ENCODE results near the gene MAP3K14.

MAP3K14 gene

GRCh38 chr17:45338996-45339535 lies 22.2 kb upstream of the MAP3K14 start:
- no peak for DNase-seq

DNA sequence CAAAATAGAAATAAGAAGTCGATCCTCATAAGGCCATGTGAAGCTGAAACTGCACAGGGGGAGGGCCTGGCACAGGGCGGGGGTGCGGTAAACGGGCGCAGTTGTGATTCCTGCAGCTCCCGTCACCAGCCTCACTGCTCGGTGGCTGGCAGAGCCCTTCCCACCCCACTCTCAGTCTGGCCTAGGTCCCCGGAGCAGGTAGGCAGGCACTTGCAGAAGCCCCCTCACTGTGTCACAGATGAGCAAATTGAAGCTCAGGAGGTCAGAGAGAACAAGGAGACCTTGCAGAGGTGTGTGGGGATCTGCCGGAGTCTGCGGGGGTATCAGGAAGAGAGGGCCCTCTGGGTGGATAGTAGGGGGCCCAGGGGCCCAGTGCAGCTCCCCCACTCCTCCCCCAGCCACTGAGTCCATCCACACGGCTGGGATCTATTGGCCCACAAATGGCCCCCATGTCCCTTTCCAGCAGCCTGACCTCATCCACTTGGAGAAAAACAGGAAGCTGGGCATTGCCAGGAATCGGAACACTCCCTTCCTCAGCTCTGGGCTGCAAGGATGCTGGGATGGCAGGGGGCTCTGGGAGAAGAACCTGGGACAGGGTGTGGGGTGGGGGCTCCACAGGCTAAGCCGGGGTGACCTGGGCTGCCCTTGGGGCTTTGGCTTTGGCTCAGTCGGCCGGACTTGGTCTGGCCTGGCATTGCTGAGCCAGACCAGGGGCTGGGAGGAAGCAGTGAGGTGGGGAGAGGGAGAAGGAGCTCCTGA lies 21.4 kb upstream of the MAP3K14 start:
- no peak for DNase-seq

DNA sequence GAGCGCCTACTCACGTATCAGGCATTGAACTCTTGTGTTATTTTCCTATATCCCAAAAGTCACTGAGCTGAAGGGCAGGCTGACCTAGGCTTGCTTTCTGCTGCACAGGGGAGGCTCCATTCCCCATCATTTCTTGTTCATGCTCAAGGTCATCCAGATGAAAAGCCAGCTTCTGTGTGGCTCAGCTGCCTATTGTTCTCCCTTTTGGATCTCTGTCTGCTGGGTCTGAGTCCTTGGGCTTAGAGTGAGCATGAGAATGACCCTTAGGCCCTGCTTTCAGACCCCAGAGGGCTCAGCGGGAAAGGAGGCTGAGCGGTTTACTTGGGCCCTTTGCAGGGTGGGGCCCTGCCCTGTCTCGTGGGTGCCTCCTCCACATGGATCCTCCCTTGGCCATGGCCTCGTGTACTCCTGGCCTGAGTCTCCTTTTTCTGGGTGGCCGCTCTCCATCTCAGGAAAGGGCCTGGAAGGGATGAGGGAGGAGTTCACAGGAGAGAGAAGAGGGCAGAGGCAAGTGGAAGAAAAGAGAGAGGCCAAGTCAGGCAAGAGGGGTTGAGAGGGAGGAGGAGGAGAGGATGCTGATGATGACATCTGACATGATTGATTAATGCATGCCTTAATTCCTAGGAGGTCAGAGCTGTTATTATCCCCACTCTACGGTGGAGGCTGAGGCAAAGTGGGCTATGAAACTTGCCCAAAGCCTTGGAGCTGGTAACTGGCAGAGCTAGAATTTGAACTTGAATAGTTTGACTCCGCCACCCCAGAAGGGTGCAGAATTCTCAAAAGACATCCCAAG lies 19.8 kb upstream of the MAP3K14 start:
- DNase-seq = no peak

GRCh38 chr17:45335721-45336120 lies 18.9 kb upstream of the MAP3K14 start:
- DNase-seq = no peak

GRCh38 chr17:45334701-45335677 lies 18.2 kb upstream of the MAP3K14 start:
- DNase-seq = no peak

GRCh38 chr17:45334231-45334630 lies 17.4 kb upstream of the MAP3K14 start:
- DNase-seq = no peak

GRCh38 chr17:45333702-45334092 lies 16.9 kb upstream of the MAP3K14 start:
- DNase-seq = no peak

DNA sequence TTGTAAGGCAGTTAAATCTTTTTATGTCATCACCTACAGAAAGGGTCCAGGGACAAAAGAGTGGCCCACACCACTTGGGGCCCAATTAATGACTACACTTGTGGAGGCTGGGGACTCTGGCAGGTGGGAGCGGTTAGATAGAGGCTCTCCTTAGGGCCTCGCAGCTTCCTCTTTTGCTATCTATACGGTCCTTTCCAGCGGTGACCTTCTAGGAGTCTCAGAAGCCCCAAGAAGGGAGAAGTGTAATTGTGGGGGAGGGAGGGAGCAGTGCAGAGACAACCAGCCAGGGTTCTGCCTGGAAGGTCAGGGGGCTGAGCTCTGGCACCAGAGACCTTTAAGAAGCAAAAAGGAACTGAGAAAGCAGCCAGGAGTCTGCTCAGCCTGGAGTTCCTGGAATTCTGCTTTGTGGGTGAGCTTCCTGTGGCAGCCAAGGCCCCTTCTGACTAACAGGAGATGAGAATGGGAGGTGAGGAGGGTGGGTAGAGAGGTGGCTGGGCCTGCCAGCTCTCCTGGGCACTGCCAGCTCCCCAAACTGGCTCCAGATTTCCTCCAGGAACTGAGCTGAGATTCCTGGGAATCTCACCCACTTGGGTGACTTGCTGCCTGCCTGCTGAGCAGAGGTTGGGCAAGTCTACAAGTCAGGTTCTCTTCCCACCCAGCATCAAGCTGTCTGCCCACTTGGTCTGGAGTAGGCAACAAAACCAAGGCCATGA lies 16.3 kb upstream of the MAP3K14 start:
- peak; percentile 93 to 94 for DNase-seq

- DNase-seq = no peak
Observed at GRCh38 chr17:45332505-45332904, 15.7 kb upstream of the MAP3K14 start.

DNA sequence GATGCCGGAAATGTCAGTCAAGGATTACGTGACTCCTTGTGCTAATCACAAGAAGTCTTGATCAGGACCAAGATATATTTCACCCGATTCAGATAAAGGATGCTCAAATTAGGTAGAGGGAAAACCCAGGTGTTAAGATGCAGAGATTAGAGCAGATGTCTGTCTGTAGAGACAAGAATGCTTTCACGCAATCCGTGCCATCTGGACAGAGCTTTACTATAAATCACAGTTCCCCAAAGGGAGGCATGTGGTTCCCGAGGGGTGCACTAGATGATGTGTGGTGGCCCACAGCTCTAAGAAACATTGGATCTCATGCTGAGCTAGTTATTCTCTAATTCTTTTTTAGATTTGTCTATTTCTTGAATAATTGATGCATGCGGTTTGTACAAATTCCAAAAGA lies 9.8 kb upstream of the MAP3K14 start:
- no peak for DNase-seq

- DNase-seq = no peak
Observed at GRCh38 chr17:45325810-45326209, 9.0 kb upstream of the MAP3K14 start.

GRCh38 chr17:45324336-45324735 lies 7.5 kb upstream of the MAP3K14 start:
- no peak for DNase-seq

- DNase-seq = no peak
Observed at GRCh38 chr17:45322168-45322567, 5.3 kb upstream of the MAP3K14 start.

DNA sequence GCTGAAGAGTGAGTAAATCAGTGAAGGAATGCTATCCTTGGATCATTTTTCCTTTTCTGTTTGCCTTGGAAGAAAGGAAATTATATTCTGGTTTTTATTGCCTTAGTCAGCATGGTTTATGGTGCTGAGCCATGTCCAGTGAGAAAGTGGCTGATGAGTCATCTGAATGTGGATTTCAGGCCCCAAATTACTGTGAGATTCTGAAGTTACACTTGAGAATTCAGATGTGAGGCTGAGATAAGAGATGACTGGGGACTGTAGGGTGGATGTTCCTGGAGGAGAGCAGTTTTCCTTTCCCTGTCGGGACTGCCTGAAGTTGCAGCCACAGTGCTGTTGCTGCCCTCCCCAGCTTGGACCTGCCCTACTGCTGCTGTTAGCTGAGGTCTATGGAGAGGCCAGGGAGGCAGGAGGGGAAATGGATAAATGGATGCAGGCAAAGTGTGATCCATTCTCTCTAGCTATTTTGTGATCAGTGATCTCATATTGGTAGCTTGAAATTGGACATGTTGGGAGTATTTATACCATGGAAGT lies 4.2 kb upstream of the MAP3K14 start:
- DNase-seq = peak in 1 of 2 experiments; percentile 10

DNA sequence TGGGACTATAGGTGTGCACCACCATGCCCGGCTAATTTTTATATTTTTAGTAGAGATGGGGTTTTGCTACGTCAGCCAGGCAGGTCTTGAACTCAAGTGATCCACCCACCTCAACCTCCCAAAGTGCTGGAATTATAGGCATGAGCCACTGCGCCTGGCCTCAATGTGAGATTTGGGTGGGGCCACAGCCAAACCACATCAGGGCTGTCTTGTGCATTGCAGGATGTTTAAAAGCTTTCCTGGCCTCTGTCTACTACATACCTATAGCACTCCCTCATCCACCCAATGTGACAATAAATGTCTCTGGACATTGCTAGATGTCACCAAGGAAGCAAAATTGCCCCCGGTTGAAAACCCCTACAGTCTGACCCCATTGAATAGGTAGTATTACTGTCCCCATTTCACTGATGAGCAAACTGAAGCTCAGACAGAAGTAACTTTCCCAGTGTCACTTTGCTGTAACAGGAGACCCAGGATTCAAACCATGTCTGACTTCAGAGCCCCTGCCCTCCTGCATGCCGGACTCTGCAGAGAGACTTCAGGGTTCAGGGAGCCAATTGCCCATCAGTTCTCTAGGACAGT lies 3.6 kb upstream of the MAP3K14 start:
- DNase-seq = no peak

- DNase-seq = no peak
Observed at GRCh38 chr17:45319239-45319703, 2.5 kb upstream of the MAP3K14 start.

DNA sequence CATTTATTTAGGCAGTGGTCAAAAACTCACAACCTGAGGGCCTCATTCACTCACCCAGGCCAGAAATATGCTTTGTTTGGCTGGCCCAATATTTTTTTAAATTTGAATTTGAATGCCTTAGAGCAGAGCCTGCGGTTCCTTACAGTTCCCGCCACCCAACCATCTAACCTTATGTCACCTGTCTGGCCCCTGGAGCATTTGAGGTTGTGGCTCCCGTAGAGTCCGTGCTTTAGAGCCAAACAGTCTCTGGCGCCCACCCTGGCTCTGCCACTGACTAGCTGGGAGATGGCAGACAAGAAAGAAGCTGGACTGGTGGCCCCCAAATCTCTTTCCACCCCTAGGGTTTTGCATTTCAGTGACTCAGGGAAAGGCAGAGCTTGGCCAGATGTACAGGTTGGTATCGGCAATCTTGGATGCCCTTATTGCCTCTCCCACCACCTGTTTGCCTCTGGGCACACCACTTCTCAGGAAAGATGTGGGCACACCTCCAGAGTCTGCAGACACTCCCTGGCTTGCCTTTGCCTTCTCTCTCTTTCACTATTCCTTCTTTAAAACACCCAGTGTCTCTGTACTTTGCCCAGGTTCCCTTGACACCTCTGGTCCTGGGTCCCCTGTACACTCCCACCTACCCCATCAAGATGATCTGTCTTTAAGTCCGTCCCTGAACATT lies 1.9 kb upstream of the MAP3K14 start:
- no peak for DNase-seq

DNA sequence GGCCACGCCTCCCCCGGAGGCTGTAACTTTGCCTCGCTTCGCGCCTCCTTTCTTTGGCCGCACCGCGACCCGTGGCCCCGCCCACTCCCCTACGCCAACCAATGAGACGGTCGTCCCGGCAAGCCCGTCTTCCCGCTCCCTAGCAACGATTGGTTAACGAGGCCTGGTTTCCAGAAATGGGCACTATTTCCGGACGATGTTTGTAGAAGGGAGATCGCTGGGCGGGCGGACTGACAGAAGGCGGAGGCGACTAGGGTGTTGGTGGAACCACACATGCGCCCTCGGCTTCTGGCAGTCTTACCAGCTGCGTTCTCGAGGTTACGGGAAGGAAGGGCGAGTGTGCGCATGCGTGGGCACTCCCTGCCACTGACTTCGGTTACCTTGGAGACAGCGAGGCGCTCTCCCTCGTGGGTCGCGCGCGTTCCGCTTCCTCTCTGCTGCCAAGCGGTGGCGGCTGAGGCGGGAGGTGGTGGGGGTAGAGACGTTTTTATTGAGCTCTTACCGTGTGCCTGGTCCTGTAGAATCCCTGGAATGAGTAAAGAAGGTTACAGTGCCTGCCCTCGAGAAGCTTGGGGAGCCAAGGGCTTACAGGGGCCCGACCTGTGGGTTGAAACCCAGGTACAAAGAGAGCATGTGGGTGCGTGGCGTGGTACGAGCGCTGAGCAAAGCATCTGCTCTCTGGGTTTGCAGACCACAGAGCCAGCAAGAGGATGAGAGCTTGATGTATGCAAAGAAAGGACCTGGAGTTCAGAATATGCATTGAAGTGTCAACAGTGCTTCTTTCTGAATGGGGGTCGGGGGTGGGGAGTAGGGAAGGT lies 500 bp upstream of the MAP3K14 start:
- DNase-seq = peak; percentile 99 to 100

DNA sequence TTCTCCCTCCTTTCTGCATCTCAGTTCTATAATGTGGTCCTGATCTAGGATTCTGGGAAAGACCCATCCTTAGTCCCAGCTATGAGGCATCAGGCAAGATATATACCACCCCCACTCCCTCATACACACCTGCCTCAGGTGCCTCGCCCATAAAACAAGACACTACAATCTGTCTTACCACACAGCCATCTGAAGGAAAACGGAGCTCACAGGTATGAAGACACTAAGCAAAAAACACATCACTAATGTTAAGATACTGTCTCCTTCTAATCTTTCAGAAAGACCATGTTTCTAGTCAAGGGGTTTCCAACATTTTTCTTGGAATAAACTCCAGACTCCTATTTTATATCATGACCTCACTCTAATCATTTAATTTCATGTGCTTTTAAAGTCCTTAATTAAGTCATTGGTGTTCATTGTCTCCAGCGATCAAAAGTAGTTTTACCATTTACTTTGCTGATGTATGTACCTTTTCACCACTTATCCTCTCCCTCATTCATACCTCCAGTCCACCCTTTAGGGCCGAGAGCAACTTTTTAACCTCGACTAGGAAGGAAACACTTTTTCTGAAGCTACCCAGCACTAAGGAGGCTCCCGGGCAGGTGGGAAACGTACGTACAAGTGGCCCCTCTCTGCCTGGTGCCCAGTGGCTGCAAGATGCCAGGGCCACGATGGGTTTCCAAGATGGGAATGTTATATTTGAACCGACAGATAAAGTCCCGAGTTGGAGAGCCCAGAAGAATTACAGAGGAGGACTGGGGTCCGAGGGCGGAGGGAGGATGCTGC lies 979 bp downstream of the MAP3K14 start:
- DNase-seq = no peak
